A549 (cell line): ENCODE data around the gene FMNL2. TPM values are rescaled to one million over a fixed set of nuclear protein-coding genes. Genes with fewer than 3 reads are reported as not detected.

ENCODE experiments used
- ATAC-seq, 2 experiments: fragments of 200-7000 bp in 1 of 2; fragments of >200 bp in 1 of 2; cut with Nextera tagmentation in 1 of 2; cut with Tn5 transposase in 1 of 2; 3 replicates each; pipeline versions ENCODE4 v1.8.0 to v1.9.1; 2018 to 2020; ENCODE audit warnings: mild to moderate bottlenecking in 1 of 2, moderate library complexity in 1 of 2
- CTCF ChIA-PET: fragments of 300-600 bp; sonication (Branson Sonifier 250); formaldehyde crosslinking; extraction: SDS; loops from one replicate; lab custom pipeline; 2021; ENCODE audit warnings: antibody characterized with exemption, inconsistent platforms; lab: Yijun Ruan, JAX
- POLR2A ChIA-PET: fragments of 350-600 bp; formaldehyde crosslinking; extraction: SDS; loops from one replicate; lab custom pipeline; 2021; ENCODE audit warnings: antibody characterized with exemption, inconsistent platforms; lab: Yijun Ruan, JAX
- DNase-seq, 2 experiments: peaks; one replicate each; pipeline versions ENCODE4 v3.0.0 to v3.0.0-alpha.2; 2011 to 2016; ENCODE audit warnings: low read depth in 1 of 2, low spot score in 1 of 2
- FAIRE-seq: peaks from 2 replicates; lab custom pipeline; 2011; peaks lifted over from hg19 to GRCh38; lab: Jason Lieb, UNC
- H3K27ac ChIP-seq, 2 experiments: fragments of >200 bp; sonication (Bioruptor Twin); formaldehyde crosslinking; 3 replicates each; pipeline ENCODE4 v1.5.1; 2016 to 2017
- H3K4me1 ChIP-seq: fragments of >200 bp; sonication (Bioruptor Twin); formaldehyde crosslinking; 3 replicates; pipeline ENCODE4 v1.6.1; 2016
- H3K4me2 ChIP-seq: fragments of >200 bp; sonication (Bioruptor Twin); formaldehyde crosslinking; 3 replicates; pipeline ENCODE4 v1.6.1; 2016
- H3K4me3 ChIP-seq: fragments of >200 bp; sonication (Bioruptor Twin); formaldehyde crosslinking; 3 replicates; pipeline ENCODE4 v1.5.1; 2016
- H3K9me3 ChIP-seq: fragments of >200 bp; sonication (Bioruptor Twin); formaldehyde crosslinking; 3 replicates; pipeline ENCODE4 v1.6.1; 2016
- ATOH8 ChIP-seq: fragments of 250-450 bp; sonication (Bioruptor Pico); IDR thresholded peaks from 2 replicates; pipeline ENCODE4 v1.5.0; 2020; ENCODE audit warnings: low read depth, mild to moderate bottlenecking, moderate library complexity
- BHLHE40 ChIP-seq: IDR thresholded peaks from 2 replicates; pipeline ENCODE4 v1.6.1; 2012; ENCODE audit warnings: low read depth, low read length, inconsistent platforms
- CBX2 ChIP-seq: fragments of 200-600 bp; sonication (generic); IDR thresholded peaks from 2 replicates; pipeline ENCODE4 v1.6.1; 2016; ENCODE audit warnings: low read depth, mild to moderate bottlenecking, borderline replicate concordance
- CHD2 ChIP-seq: fragments of 150-350 bp; IDR thresholded peaks from 2 replicates; pipeline ENCODE4 v1.6.1; 2014; ENCODE audit warnings: low read length; ENCODE audit not compliant: partially characterized antibody
- CHD4 ChIP-seq: fragments of 200-600 bp; sonication (generic); IDR thresholded peaks from 2 replicates; pipeline ENCODE4 v1.6.1; 2016; ENCODE audit warnings: antibody characterized with exemption, mild to moderate bottlenecking, borderline replicate concordance
- FOXS1 ChIP-seq: fragments of 250-450 bp; sonication (Bioruptor Pico); IDR thresholded peaks from 2 replicates; pipeline ENCODE4 v1.5.0; 2020; ENCODE audit warnings: mild to moderate bottlenecking, moderate library complexity
- GATA3 ChIP-seq: IDR thresholded peaks from 2 replicates; pipeline ENCODE4 v1.6.1; 2012; ENCODE audit warnings: borderline replicate concordance
- HDAC2 ChIP-seq: fragments of 200-600 bp; sonication (generic); IDR thresholded peaks from 2 replicates; pipeline ENCODE4 v1.6.1; 2016
- HOXA7 ChIP-seq: fragments of 250-450 bp; sonication (Bioruptor Pico); IDR thresholded peaks from 2 replicates; pipeline ENCODE4 v1.5.0; 2020; ENCODE audit warnings: mild to moderate bottlenecking, moderate library complexity
- JUN ChIP-seq, 2 experiments: fragments of >200 bp; sonication (Bioruptor Twin); formaldehyde crosslinking; IDR thresholded peaks; 2 replicates in 1 of 2; 3 replicates in 1 of 2; pipeline ENCODE4 v1.6.1; 2016 to 2017
- KDM5A ChIP-seq: fragments of 200-600 bp; sonication (generic); IDR thresholded peaks from 2 replicates; pipeline ENCODE4 v1.6.1; 2016; ENCODE audit warnings: antibody characterized with exemption, mild to moderate bottlenecking
- MAX ChIP-seq: IDR thresholded peaks from 2 replicates; pipeline ENCODE4 v1.6.1; 2012
- MAZ ChIP-seq: fragments of 150-350 bp; IDR thresholded peaks from 2 replicates; pipeline ENCODE4 v1.6.1; 2014; ENCODE audit warnings: antibody characterized with exemption, low read depth, low read length, borderline replicate concordance
- PHF8 ChIP-seq: fragments of 200-600 bp; sonication (generic); IDR thresholded peaks from 2 replicates; pipeline ENCODE4 v1.6.1; 2016; ENCODE audit warnings: low read depth, mild to moderate bottlenecking, antibody characterized with exemption, moderate library complexity, borderline replicate concordance
- REST ChIP-seq: fragments of 200-600 bp; sonication (generic); IDR thresholded peaks from 2 replicates; pipeline ENCODE4 v1.6.1; 2016; ENCODE audit warnings: antibody characterized with exemption, mild to moderate bottlenecking, moderate library complexity
- RNF2 ChIP-seq: fragments of 200-600 bp; sonication (generic); IDR thresholded peaks from 2 replicates; pipeline ENCODE4 v1.6.1; 2016; ENCODE audit warnings: low read depth, mild to moderate bottlenecking, antibody characterized with exemption, moderate library complexity, borderline replicate concordance
- SMC3 ChIP-seq: fragments of >200 bp; sonication (Bioruptor Twin); formaldehyde crosslinking; IDR thresholded peaks from 3 replicates; pipeline ENCODE4 v1.6.1; 2018; ENCODE audit warnings: inconsistent platforms
- TP53 ChIP-seq: fragments of 250-450 bp; sonication (Bioruptor Pico); IDR thresholded peaks from 2 replicates; pipeline ENCODE4 v1.5.0; 2021; ENCODE audit warnings: mild to moderate bottlenecking, moderate library complexity
- USF2 ChIP-seq: fragments of 450-650 bp; IDR thresholded peaks from 2 replicates; pipeline ENCODE4 v1.6.1; 2014; ENCODE audit warnings: antibody characterized with exemption
- ZC3H11A ChIP-seq: fragments of 450-650 bp; IDR thresholded peaks from 2 replicates; pipeline ENCODE4 v1.6.1; 2014; ENCODE audit warnings: antibody characterized with exemption, mild to moderate bottlenecking
- ZSCAN20 ChIP-seq: fragments of 250-450 bp; sonication (Bioruptor Pico); IDR thresholded peaks from 2 replicates; pipeline ENCODE4 v1.8.0; 2022; ENCODE audit warnings: mild to moderate bottlenecking, moderate library complexity
- WGBS: methylation state at CpG from one replicate; pipeline ENCODE4 v1.1.6; 2017; ENCODE audit errors: missing lambda C conversion rate; 5-methylcytosine and 5-hydroxymethylcytosine counted together
- polyA plus RNA-seq, 4 experiments: library from polyadenylated mRNA; depleted of rRNA in 3 of 4; stranded (reverse); fragments of >200 nt; fragmentation: RNase III in 1 of 4; extraction: RNeasy Plus Mini Kit Qiagen cat#74134 plus additional on column Dnase treatment in 1 of 4; gene quantifications; 2 replicates in 3 of 4; 3 replicates in 1 of 4; pipeline ENCODE4 v1.2.3, GENCODE V29; 2011 to 2017

FMNL2 gene
- polyA plus RNA-seq, 2 of the 4 experiments (the other 2 are of a cell fraction) = 27.9 to 36.5 TPM

GRCh38 chr2:152455738-152456137 lies 120.8 kb downstream of the FMNL2 start:
- CTCF ChIA-PET = interaction anchor here (1.0 to 1.4 kb wide), 3 partner anchors 10 to 79 kb away, joined by 3 to 5 read pairs (median 4); no protein-coding TSS in a partner anchor

GRCh38 chr2:152456262-152456661 lies 121.3 kb downstream of the FMNL2 start:
- ChIA-PET POLR2A (no interaction called here), CTCF (interaction anchor here (0.9 to 1.4 kb wide), 2 partner anchors 10 to 121 kb away, joined by 3 to 5 read pairs; no protein-coding TSS in a partner anchor)
- DNase-seq (peak in 1 of 2 experiments; percentile 25), FAIRE-seq (no peak), ATAC-seq (0 out of 6 replicates have a peak, but pooled peaks of 1 of the 2 experiments have one; percentile 17)
- 87% methylated on average over 3 of the region's 3 CpGs for WGBS
- H3K27ac ChIP-seq = no peak overlapping the region; a peak in 1 of 6 replicates
- H3K4me3 ChIP-seq = no peak overlapping the region
- TF ChIP-seq CHD2 = no peak
- H3K4me2 ChIP-seq = 0 out of 3 replicates have a peak overlapping the region, but pooled peaks have one; percentile 32
- peaks cover 18% of the 10 kb centered on the region for H3K4me1 ChIP-seq
- H3K9me3 ChIP-seq = no peaks in the 10 kb centered on the region

More at GRCh38 chr2:152455738-152456137, 120.8 kb downstream of the FMNL2 start:
- peaks cover 18% of the 10 kb centered on the region for H3K4me1 ChIP-seq
- DNase-seq (no peak), ATAC-seq (no peak), FAIRE-seq (no peak)
- POLR2A ChIA-PET = interaction anchor here (1.6 kb wide), 1 partner anchor 10 kb away, joined by 5 read pairs; no protein-coding TSS in a partner anchor
- 88% methylated on average over 6 of the region's 6 CpGs for WGBS
- no peak overlapping the region for H3K4me2 ChIP-seq
- H3K9me3 ChIP-seq = no peaks in the 10 kb centered on the region
- no peak overlapping the region for H3K27ac ChIP-seq
- H3K4me3 ChIP-seq = no peak overlapping the region
- TF ChIP-seq SMC3 = no peak

GRCh38 chr2:152458441-152458940 lies 123.5 kb downstream of the FMNL2 start:
- ATAC-seq (no peak), FAIRE-seq (no peak), DNase-seq (no peak)
- TF ChIP-seq ZSCAN20 (CRISPR knock-in tag) (no peak), ATOH8 (CRISPR knock-in tag) (no peak), BHLHE40 (no peak), TP53 (CRISPR knock-in tag) (no peak), JUN (IDR thresholded peaks at IDR 0.05) (no peak), MAZ (no peak), MAX (no peak), RNF2 (no peak)
- CTCF ChIA-PET = no interaction called here
- Histone ChIP-seq H3K4me1 (peaks cover 11% of the 10 kb centered on the region), H3K9me3 (no peaks in the 10 kb centered on the region), H3K4me3 (no peak overlapping the region), H3K4me2 (no peak overlapping the region), H3K27ac (no peak overlapping the region)
- POLR2A ChIA-PET = no interaction called here
- 87% methylated on average over 5 of the region's 5 CpGs for WGBS

GRCh38 chr2:152459091-152459490 lies 124.1 kb downstream of the FMNL2 start:
- H3K4me1 ChIP-seq = peaks cover 11% of the 10 kb centered on the region
- TF ChIP-seq USF2 (no peak), BHLHE40 (no peak), MAX (no peak), CHD4 (no peak), HOXA7 (CRISPR knock-in tag) (no peak), FOXS1 (no peak), RNF2 (no peak), ZSCAN20 (CRISPR knock-in tag) (no peak), PHF8 (no peak), ZC3H11A (no peak), REST (no peak), CBX2 (no peak), TP53 (CRISPR knock-in tag) (no peak), KDM5A (no peak), HDAC2 (no peak), GATA3 (no peak)
- H3K4me3 ChIP-seq = no peak overlapping the region
- DNase-seq (no peak), ATAC-seq (no peak), FAIRE-seq (no peak)
- POLR2A ChIA-PET = no interaction called here
- no peak overlapping the region for H3K4me2 ChIP-seq
- 91% methylated on average over 2 of the region's 2 CpGs for WGBS
- H3K27ac ChIP-seq = no peak overlapping the region
- no peaks in the 10 kb centered on the region for H3K9me3 ChIP-seq
- CTCF ChIA-PET = no interaction called here
